Fibroblast of mammary gland (primary cell): ENCODE measurements around the gene ABO.
"Not testable (repeated sequence)": the region's sequence is repeated elsewhere in the genome, so short reads cannot be mapped to it uniquely, and the experiment has no call there.

Experiments used
- DNase-seq: peaks from one replicate; pipeline ENCODE4 v3.0.0-alpha.2; 2010; ENCODE audit warnings: low read depth
- H3K4me3 ChIP-seq: 2 replicates; pipeline ENCODE4 v1.5.1; 2011; ENCODE audit warnings: low read depth, mild to moderate bottlenecking, low read length, moderate library complexity; ENCODE audit not compliant: control insufficient read depth
- TF ChIP-seq, protein P1 (sequence below): conservative IDR thresholded peaks from 2 replicates; pipeline ENCODE4 v1.5.1; 2011; ENCODE audit warnings: low read depth, low read length, inconsistent platforms; ENCODE audit not compliant: control insufficient read depth, insufficient read depth

Gene ABO

DNA sequence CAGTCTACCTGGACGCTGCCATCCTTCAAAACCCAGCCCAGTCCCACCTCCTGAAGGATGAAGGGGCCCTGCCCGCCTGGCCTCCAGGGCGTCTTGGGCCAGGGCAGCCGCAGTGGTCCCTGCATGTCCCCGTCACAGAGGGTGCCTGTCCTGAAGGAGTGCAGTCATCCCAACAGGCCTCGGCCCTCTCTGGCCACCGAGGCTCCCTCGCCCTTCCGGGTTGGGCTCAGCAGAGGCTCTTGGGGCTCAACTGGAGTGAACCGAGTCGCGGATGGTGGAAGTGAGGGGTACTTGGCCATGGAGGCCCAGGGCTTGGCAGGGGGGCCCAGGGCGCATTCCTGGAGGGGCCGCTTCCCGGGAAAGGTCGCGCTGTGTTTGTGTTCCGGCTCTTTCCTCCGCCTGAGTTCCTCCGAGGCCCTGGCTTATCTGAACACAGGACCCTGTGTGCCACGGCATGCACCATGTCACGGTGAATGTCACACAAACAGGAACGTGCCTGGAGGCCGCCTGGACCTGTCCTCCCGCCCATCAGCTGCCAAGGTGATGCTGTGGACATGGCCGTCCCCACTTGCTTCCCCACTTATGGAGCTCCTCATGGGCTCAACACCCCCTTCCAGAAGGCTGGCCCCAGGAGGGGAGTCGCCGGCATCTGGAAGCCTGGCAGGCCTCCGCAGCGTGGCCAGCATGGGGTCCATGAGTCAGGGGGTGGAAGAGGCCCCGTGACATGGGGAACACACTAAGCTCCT lies 40.3 kb downstream of the ABO start:
- TF ChIP-seq, protein P1, sequence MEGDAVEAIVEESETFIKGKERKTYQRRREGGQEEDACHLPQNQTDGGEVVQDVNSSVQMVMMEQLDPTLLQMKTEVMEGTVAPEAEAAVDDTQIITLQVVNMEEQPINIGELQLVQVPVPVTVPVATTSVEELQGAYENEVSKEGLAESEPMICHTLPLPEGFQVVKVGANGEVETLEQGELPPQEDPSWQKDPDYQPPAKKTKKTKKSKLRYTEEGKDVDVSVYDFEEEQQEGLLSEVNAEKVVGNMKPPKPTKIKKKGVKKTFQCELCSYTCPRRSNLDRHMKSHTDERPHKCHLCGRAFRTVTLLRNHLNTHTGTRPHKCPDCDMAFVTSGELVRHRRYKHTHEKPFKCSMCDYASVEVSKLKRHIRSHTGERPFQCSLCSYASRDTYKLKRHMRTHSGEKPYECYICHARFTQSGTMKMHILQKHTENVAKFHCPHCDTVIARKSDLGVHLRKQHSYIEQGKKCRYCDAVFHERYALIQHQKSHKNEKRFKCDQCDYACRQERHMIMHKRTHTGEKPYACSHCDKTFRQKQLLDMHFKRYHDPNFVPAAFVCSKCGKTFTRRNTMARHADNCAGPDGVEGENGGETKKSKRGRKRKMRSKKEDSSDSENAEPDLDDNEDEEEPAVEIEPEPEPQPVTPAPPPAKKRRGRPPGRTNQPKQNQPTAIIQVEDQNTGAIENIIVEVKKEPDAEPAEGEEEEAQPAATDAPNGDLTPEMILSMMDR: no peak
- no peak for DNase-seq
- H3K4me3 ChIP-seq: no peak overlapping the region

DNA sequence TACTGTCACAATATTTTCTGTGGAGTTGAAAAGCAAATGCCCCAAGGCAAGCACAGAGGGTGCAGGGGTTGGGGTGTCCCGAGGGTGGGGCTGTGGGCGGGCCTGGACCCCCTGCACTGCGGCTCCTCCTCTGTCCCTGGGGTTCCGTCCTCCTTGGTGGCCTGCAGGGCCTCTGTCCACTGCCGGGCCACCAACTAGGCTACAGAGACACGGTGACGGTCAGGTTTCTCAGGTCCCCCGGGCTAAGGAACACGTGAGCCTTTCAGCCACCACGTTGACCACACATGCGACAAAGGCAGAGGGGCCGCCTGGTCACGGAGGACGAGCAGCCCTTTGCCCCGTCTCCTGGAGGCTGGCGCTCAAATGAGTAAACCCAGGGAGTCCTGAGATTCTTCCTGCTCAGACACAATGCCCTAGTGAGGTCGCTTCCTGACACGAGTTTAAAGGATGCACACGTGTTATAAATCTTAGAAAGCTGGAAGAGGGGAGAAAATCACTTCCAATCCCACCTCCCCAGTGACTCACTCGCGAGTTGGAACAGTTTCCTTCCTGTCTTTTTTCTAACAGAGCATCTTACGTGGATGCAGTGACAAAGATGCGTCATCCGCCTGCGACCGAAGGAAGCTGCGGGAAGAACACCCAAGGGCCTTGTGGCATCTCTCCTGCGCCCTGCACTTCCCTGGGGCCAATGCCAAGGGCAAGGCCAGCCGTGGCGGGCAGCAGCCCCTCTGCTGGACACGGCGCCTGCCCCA lies 41.1 kb downstream of the ABO start:
- TF ChIP-seq, protein P1: no peak
- no peak for DNase-seq
- no peak overlapping the region for H3K4me3 ChIP-seq

DNA sequence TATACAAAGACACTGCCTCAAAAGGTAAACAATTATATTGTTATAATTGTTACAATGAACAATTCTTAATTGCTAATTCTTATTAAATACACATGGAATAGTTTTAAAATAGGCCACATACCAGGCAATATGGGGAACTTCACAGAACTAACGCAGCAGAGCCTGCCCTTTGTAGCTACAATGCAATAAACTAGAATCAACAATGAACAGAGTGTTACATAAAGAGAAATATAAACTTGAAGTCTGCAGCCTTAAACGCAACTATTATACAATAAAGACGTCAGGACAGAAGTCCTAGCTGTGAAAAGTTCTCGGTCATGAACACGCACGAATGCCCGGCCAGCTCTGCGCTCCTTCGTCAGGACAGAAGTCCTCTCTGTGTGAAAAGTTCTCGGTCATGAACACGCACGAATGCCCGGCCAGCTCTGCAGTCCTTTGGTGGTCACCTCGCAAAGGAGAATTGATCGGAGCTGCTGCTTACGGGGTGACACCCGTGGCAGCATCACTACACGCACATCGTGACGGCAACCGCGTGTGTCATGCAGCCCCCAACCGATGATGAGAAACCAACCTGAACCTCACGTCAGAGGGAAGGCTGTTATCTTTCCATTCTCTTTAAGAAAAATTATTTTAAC lies 43.0 kb downstream of the ABO start:
- not testable (repeated sequence) for H3K4me3 ChIP-seq

DNA sequence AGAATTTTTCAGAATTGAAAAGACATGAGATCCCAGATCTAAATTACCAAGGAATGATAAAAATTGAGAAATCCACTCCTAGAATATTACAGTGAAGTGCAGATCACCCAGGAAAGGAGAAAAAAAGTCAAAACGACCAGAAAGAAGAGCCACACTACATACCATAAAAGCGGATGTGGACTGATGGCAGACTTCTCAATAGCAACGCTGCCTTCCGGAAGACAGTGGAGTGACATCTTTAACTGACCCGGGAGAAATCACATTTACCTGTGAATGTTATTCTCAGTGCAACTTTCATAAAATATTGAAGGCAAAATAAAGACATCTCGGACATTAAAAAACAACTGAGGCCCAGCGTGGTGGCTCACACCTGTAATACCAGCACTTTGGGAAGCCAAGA lies 44.5 kb downstream of the ABO start:
- not testable (repeated sequence) for DNase-seq, H3K4me3 ChIP-seq

More for the DNA sequence above, 43.0 kb downstream of the ABO start:
- not testable (repeated sequence) for DNase-seq

DNA sequence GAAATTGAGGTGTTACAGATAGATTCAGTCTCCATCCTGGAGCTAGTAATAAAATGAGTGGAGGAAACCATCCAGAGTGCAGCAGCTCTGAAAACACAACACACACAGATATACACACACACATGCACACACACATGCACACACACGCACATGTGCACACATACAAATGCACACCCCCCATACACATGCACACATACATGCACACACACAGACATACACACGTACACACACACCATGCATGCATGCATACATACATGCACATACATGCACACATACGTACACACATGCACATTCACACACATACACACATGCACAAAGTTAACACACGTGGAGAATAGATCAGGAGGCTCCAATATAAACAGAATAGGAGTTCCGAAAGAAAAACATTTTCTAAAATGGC lies 44.9 kb downstream of the ABO start:
- no peak for DNase-seq
- TF ChIP-seq, protein P1: no peak
- H3K4me3 ChIP-seq: no peak overlapping the region

DNA sequence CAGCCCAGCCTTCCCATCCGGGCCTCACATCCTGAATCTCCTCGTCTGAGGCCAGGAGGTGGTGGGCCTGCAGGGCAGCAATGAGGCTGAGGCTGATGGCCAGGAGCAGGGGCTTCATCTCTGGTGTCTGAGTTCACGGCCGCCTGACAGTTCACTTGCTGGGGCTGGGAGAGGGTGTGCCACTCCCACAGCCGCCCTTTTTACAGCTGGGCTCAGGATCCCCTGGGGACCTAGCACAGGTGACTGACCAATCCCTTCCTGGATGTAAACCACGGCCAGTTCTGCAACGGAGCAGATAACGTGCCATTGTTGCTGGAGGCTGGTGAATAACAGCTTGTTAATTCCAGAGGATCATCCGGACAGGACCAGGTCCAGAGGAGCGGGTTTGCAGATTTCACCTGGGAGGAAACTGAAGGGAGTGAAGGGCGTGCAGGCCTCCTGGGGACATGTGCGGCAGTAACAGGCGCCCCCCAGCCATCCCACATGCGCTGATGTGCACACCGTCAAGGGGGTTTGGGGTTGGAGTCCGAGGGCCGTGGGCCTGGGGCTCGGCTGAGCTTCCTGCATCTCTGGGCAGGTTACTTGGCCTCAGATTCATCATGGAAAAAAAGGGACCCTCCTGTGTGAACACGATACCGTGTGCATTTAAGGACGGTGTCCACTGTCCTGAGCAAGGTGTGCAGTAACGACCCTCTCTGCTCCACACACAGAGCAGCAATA lies 46.4 kb downstream of the ABO start:
- not testable (repeated sequence) for DNase-seq, H3K4me3 ChIP-seq

DNA sequence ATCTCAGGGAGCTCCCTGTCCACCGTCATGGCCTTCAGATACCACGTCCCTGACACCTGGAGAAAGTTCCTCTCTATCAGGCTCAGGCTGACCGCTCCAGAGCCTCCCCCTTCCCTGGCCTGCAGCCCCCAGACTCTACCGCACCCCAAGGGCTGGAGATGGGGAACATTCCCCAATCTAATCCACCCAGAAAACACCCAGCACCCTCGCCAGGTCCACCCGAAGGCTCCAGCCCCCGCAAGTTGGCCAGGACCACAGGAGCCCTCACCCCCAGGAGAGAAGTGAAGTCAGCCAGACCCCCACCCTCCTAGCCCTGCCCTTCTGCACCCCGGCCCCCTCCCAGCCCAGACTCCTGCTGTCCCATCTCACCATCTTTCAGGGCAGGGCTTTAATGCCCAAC lies 47.0 kb downstream of the ABO start:
- not testable (repeated sequence) for DNase-seq, H3K4me3 ChIP-seq

DNA sequence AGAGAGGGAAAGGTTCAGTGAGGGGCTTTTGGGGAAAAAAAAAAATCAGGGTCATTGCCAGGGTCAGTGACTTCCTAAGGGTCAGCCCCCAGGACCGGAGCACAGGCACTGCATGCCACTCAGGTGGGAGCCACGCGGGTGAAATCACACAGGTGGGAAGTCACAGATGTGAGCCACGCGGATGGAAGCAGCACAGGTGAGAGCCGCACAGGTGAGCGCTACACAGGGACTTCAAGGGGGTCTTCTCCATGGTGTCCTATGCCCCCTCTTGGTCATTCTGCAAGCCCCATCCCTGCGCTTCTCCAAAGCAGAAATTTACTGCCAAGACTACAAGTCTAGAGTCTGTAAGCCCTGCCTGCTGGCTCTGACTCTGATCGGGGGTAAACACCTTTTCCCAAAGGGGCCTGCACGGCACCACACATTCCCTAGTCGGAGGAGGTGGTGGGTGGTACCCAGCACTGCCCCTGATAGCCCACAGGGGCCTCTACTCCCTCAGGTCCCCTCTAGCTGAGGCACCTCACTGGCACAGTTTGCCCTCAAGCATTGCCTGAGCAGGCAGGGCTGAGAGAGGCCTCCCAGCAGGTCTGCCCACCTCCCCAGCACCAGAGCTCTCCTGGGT lies 47.6 kb downstream of the ABO start:
- H3K4me3 ChIP-seq: no peak overlapping the region
- TF ChIP-seq, protein P1: no peak
- no peak for DNase-seq
